ENCODE measurements around the gene STX1B. TPM values are rescaled to one million over a fixed set of nuclear protein-coding genes. Genes with fewer than 3 reads are reported as not detected.

The STX1B gene
- total and polyA plus RNA-seq, 12 donors = 0.17 to 5.3 (median 1.6) TPM; not detected in 2

- Histone ChIP-seq H3K27ac (no peak overlapping the region), H3K36me3 (replicated peaks in 1 of 2) (peaks cover 0 to 59% of the 10 kb centered on the region in 2 donors)
- DNase-seq = no peak
Measured at GRCh38 chr16:30983289-30983889, 27.0 kb downstream of the STX1B start.

GRCh38 chr16:30982548-30983288 is 27.7 kb downstream of the STX1B start:
- peaks cover 0 to 65% of the 10 kb centered on the region in 2 donors for H3K36me3 ChIP-seq (replicated peaks in 1 of 2)
- WGBS, 4 donors = 83 to 92% (median 86%) methylated on average over 10 to 17 of the region's 17 CpGs
- intact Hi-C loops (cut with DNase I) = loop anchor here (5.0 to 10.0 kb wide), 7 partner anchors 58 to 882 kb away; partner anchors contain the start of genes ZNF843 (in 2 of the 2), FBXL19 (in 1 of the 2) and PYCARD (in 1 of the 2)

More at GRCh38 chr16:30983289-30983889, 27.0 kb downstream of the STX1B start:
- intact Hi-C loops (cut with DNase I) = loop anchor here (5.0 to 10.0 kb wide), 7 partner anchors 59 to 881 kb away; partner anchors contain the start of genes ZNF843 (in 2 of the 2), FBXL19 (in 1 of the 2) and PYCARD (in 1 of the 2)
- TF ChIP-seq CTCF (IDR thresholded peaks at IDR 0.05) (no peak), POLR2A (IDR thresholded peaks at IDR 0.05) (no peak)
- 70 to 83% (median 82%) methylated on average over 3 to 25 of the region's 25 CpGs for WGBS, 4 donors
- Histone ChIP-seq H3K4me3 (no peak overlapping the region), H3K27me3 (no peaks in the 10 kb centered on the region), H3K9me3 (replicated peaks in 1 of 3) (no peaks in the 10 kb centered on the region), H3K4me1 (replicated peaks in 1 of 2) (peaks cover 9 to 13% of the 10 kb centered on the region in 2 donors)

GRCh38 chr16:30980959-30981358 is 29.5 kb downstream of the STX1B start:
- Histone ChIP-seq H3K27me3 (no peaks in the 10 kb centered on the region), H3K4me3 (no peak overlapping the region), H3K9me3 (replicated peaks in 1 of 3) (no peaks in the 10 kb centered on the region), H3K4me1 (replicated peaks in 1 of 2) (peaks cover 9 to 10% of the 10 kb centered on the region in 2 donors), H3K27ac (no peak overlapping the region), H3K36me3 (replicated peaks in 1 of 2) (peaks cover 0 to 82% of the 10 kb centered on the region in 2 donors)
- DNase-seq = no peak
- intact Hi-C loops (cut with DNase I) = loop anchor here (5.0 to 10.0 kb wide), 7 partner anchors 56 to 884 kb away; partner anchors contain the start of genes ZNF843 (in 2 of the 2), FBXL19 (in 1 of the 2) and PYCARD (in 1 of the 2)
- WGBS, 4 donors = 94 to 98% (median 94%) methylated on average over 8 to 14 of the region's 14 CpGs
- TF ChIP-seq CTCF (IDR thresholded peaks at IDR 0.05) (no peak), POLR2A (IDR thresholded peaks at IDR 0.05) (no peak)

More at GRCh38 chr16:30982548-30983288, 27.7 kb downstream of the STX1B start:
- no peak overlapping the region for H3K27ac ChIP-seq
- H3K4me1 ChIP-seq (replicated peaks in 1 of 2) = peaks cover 9 to 13% of the 10 kb centered on the region in 2 donors
- no peaks in the 10 kb centered on the region for H3K9me3 ChIP-seq (replicated peaks in 1 of 3)
- DNase-seq = no peak
- TF ChIP-seq CTCF (IDR thresholded peaks at IDR 0.05) = no peak
- TF ChIP-seq POLR2A (IDR thresholded peaks at IDR 0.05) = no peak
- no peak overlapping the region for H3K4me3 ChIP-seq
- H3K27me3 ChIP-seq = no peaks in the 10 kb centered on the region

GRCh38 chr16:30980434-30980833 is 30.0 kb downstream of the STX1B start:
- H3K27me3 ChIP-seq = no peaks in the 10 kb centered on the region
- 85 to 90% (median 87%) methylated on average over 25 to 29 of the region's 29 CpGs for WGBS, 4 donors
- intact Hi-C loops (cut with DNase I) = loop anchor here (5.0 to 10.0 kb wide), 7 partner anchors 56 to 884 kb away; partner anchors contain the start of genes ZNF843 (in 2 of the 2), FBXL19 (in 1 of the 2) and PYCARD (in 1 of the 2)
- no peak for TF ChIP-seq CTCF (IDR thresholded peaks at IDR 0.05)
- no peak for TF ChIP-seq POLR2A (IDR thresholded peaks at IDR 0.05)
- H3K4me3 ChIP-seq = no peak overlapping the region
- no peak for DNase-seq
- H3K4me1 ChIP-seq (replicated peaks in 1 of 2) = peaks cover 3 to 5% of the 10 kb centered on the region in 2 donors
- H3K27ac ChIP-seq = no peak overlapping the region
- H3K9me3 ChIP-seq (replicated peaks in 1 of 3) = no peaks in the 10 kb centered on the region
- peaks cover 0 to 87% of the 10 kb centered on the region in 2 donors for H3K36me3 ChIP-seq (replicated peaks in 1 of 2)
